KMS-11 (cell line): ENCODE measurements around the gene CAMK2D.

Source experiments
- H2AFZ ChIP-seq: fragments of 200-600 bp; sonication (generic); 2 replicates; pipeline ENCODE4 v1.6.1; 2016; ENCODE audit warnings: antibody characterized with exemption, mixed run types, low read depth
- H3K27ac ChIP-seq: fragments of 200-600 bp; sonication (generic); 2 replicates; pipeline ENCODE4 v1.6.1; 2016; ENCODE audit warnings: mild to moderate bottlenecking, mixed run types
- H3K27me3 ChIP-seq: fragments of 200-600 bp; sonication (generic); 2 replicates; pipeline ENCODE4 v1.6.1; 2017; ENCODE audit warnings: mild to moderate bottlenecking, low read depth, mixed run types, moderate library complexity; ENCODE audit not compliant: insufficient read depth
- H3K36me3 ChIP-seq: fragments of 200-600 bp; sonication (generic); 2 replicates; pipeline ENCODE4 v1.6.1; 2017; ENCODE audit warnings: mild to moderate bottlenecking, mixed run types; ENCODE audit not compliant: insufficient read depth
- H3K4me1 ChIP-seq: fragments of 200-600 bp; sonication (generic); 2 replicates; pipeline ENCODE4 v1.6.1; 2016; ENCODE audit warnings: mild to moderate bottlenecking, low read depth, mixed run types; ENCODE audit not compliant: poor library complexity, severe bottlenecking
- H3K4me2 ChIP-seq: fragments of 200-600 bp; sonication (generic); 2 replicates; pipeline ENCODE4 v1.7.0; 2016; ENCODE audit warnings: mild to moderate bottlenecking, mixed run types
- H3K4me3 ChIP-seq: fragments of 200-600 bp; sonication (generic); IDR thresholded peaks from 2 replicates; pipeline ENCODE4 v1.6.1; 2017; ENCODE audit warnings: low read depth, low read length, mixed read lengths; ENCODE audit not compliant: insufficient read depth
- H3K79me2 ChIP-seq: fragments of 200-600 bp; sonication (generic); 2 replicates; pipeline ENCODE4 v1.6.1; 2016; ENCODE audit warnings: low read depth, mixed run types; ENCODE audit not compliant: insufficient read depth
- H3K9ac ChIP-seq: fragments of 200-600 bp; sonication (generic); 2 replicates; pipeline ENCODE4 v1.6.1; 2016; ENCODE audit warnings: mild to moderate bottlenecking, mixed run types
- H4K20me1 ChIP-seq: fragments of 200-600 bp; sonication (generic); 2 replicates; pipeline ENCODE4 v1.6.1; 2016; ENCODE audit warnings: mild to moderate bottlenecking, mixed run types; ENCODE audit not compliant: insufficient read depth
- CTCF ChIP-seq: fragments of 200-600 bp; sonication (generic); conservative IDR thresholded peaks from 2 replicates; pipeline ENCODE4 v1.6.1; 2017; ENCODE audit warnings: low read depth, mild to moderate bottlenecking, antibody characterized with exemption, low read length, moderate library complexity, mixed read lengths

CAMK2D gene

GRCh38 chr4:113540859-113541258 is 220.7 kb downstream of the CAMK2D start:
- Histone ChIP-seq H3K27ac (no peak overlapping the region), H3K4me1 (no peaks in the 10 kb centered on the region), H3K4me3 (no peak overlapping the region), H3K27me3 (no peaks in the 10 kb centered on the region), H3K36me3 (no peaks in the 10 kb centered on the region), H3K4me2 (no peak overlapping the region), H3K9ac (no peak overlapping the region), H4K20me1 (no peaks in the 10 kb centered on the region), H2AFZ (no peak overlapping the region), H3K79me2 (no peaks in the 10 kb centered on the region)
- TF ChIP-seq CTCF = no peak

- H3K36me3 ChIP-seq = no peaks in the 10 kb centered on the region
- no peak overlapping the region for H2AFZ ChIP-seq
- no peak overlapping the region for H3K4me3 ChIP-seq
- H4K20me1 ChIP-seq = no peaks in the 10 kb centered on the region
- no peaks in the 10 kb centered on the region for H3K27me3 ChIP-seq
- no peak for TF ChIP-seq CTCF
- H3K4me2 ChIP-seq = no peak overlapping the region
- no peaks in the 10 kb centered on the region for H3K79me2 ChIP-seq
- H3K27ac ChIP-seq = no peak overlapping the region
- no peak overlapping the region for H3K9ac ChIP-seq
- H3K4me1 ChIP-seq = no peaks in the 10 kb centered on the region
Observed at GRCh38 chr4:113539408-113539807, 222.1 kb downstream of the CAMK2D start.

GRCh38 chr4:113537628-113538027 is 223.9 kb downstream of the CAMK2D start:
- H4K20me1 ChIP-seq = no peaks in the 10 kb centered on the region
- H3K36me3 ChIP-seq = no peaks in the 10 kb centered on the region
- no peak overlapping the region for H3K9ac ChIP-seq
- H3K4me1 ChIP-seq = no peaks in the 10 kb centered on the region
- H3K27me3 ChIP-seq = no peaks in the 10 kb centered on the region
- no peaks in the 10 kb centered on the region for H3K79me2 ChIP-seq
- no peak overlapping the region for H3K4me3 ChIP-seq
- H3K27ac ChIP-seq = no peak overlapping the region
- no peak overlapping the region for H2AFZ ChIP-seq
- TF ChIP-seq CTCF = no peak
- no peak overlapping the region for H3K4me2 ChIP-seq

GRCh38 chr4:113537203-113537602 is 224.3 kb downstream of the CAMK2D start:
- no peak overlapping the region for H3K4me3 ChIP-seq
- no peak for TF ChIP-seq CTCF
- no peaks in the 10 kb centered on the region for H3K36me3 ChIP-seq
- H2AFZ ChIP-seq = no peak overlapping the region
- H3K4me2 ChIP-seq = no peak overlapping the region
- H3K27ac ChIP-seq = no peak overlapping the region
- no peak overlapping the region for H3K9ac ChIP-seq
- H3K79me2 ChIP-seq = no peaks in the 10 kb centered on the region
- H3K27me3 ChIP-seq = no peaks in the 10 kb centered on the region
- no peaks in the 10 kb centered on the region for H4K20me1 ChIP-seq
- H3K4me1 ChIP-seq = no peaks in the 10 kb centered on the region
